HG02938 (cell line): ENCODE measurements around the gene RBBP4.

Experiments used
- ATAC-seq: cut with Tn5 transposase; IDR thresholded peaks from one replicate; pipeline ENCODE4 v1.9.1; 2021; ENCODE audit warnings: mild to moderate bottlenecking, moderate library complexity; ENCODE audit not compliant: unreplicated experiment

RBBP4 gene

DNA sequence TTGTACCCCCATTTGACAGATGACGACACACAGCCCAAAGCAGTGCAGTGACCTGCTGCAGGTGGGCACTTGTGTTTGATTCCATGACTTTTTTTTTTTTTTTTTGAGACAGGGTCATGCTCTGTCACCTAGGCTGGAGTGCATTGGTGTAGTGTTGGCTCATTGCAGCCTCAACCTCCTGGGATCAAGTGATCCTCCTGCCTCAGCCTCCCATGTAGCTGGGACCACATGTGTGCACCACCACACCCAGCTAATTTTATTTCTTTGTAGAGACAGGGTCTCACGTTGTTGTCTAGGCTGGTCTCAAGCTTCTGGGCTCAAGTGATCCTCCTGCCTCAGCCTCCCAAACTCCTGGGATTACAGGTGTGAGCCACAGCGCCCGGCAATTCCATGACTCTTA lies 66.5 kb downstream of the RBBP4 start:
- ATAC-seq = no peak

DNA sequence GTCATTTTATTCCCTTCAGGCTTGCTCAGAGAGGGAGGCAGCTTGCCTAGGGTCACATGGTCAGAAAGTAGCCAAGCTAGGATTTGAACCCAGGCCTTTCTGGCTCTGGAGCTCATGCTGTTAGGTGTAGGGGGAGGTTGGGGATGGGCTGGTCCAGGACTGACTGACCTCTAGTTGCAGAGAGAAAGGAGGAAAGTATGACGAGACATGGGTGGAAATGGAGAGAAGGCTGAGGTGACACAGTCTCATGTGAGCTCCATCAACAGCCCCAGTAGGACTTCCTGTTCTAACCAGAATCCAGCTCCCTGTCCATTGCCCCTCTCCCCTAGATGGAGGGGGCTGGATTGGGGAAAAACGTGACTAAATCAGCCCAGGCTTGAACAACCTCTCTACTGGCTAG lies 67.0 kb downstream of the RBBP4 start:
- no peak for ATAC-seq

DNA sequence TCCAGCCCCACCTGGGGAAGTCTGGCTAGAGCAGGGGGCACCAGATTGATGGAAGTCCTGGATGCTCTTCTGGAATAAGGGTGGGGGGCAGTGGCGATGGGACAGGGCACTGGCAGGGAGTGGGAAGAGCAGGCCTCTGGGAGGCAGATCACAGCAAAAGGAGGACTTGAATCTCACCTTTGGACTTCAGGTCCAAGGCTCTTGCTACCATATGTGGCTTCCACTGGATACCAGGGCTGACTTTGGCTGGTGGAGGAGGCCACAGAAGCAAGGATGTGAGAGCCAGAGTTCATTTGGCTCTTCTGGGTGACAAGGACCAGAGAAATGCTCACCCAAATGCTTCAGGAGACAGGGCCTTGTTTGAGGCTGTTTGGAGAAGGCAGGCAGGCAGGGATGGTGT lies 67.5 kb downstream of the RBBP4 start:
- no peak for ATAC-seq

DNA sequence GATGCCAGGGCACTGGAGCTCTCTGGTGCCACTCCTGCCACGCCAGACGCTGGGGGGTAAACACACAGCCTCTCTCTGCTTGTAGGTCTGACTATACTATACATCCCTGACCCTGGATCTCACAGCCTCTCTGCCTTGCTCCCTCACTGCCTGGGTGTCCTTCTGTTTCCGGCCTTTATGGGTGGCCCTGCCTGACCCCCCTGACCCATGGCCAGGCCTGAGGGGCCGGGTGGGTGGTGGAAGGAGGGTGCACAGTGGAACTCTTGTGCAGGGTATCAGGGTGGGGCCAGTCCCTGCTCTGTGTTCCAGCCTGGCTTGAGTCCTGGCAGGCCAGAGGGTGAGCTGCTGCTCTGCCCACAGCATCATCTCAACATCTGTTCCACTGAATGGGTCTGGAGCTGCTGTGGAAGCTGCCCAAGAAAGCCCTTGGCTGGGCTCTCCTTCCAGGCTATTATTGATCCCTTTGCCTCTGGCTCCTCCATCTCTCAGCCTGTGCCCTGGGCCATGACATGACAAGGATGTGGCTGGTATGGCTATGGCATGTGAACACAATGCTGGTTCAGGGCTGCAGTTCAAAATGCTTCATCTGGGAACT lies 68.8 kb downstream of the RBBP4 start:
- no peak for ATAC-seq

DNA sequence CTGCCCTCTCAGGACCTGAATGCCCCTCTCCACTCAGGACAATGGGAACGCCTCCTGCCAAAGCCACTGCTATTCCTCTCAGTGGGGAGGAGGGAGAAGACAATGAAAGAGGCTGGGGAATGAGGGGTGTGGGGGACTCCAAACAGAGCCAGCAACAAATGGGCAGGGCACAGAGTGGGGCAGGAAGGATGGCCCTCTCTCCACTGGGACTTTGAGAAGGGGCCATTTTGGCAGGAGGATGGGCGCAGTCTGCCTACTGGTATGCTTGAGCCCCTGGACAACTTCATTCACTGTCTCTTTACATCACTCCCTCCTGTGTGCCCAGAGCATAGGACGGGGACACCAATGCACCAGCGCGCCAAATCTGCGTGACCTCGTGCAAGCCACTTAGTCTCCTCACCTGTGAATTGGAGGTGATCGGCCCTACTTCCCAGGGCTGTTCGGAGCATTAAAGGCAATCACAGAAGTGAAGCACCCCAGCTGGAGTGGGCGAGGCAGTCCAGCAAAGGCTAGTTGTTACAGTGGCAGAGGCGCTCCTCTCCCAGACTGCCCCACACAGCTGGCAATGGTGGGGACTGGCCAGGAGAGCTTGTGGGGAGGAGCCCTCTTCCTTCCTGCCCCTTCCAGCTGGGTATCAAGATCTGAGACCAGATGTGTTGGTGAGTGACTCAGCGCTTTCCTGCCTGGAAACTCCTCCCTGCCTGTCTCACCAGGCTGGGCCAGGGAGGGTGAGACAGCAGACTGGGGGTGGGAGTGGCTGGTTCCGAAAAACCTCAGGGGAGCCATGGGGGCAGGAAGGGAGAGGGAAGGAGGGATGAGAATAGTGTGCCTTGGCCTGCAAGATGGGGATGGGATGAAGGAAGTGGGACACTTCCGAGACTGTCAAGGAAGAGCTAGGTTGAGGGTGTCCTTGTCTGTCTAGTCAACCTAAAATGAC lies 73.9 kb downstream of the RBBP4 start:
- no peak for ATAC-seq

DNA sequence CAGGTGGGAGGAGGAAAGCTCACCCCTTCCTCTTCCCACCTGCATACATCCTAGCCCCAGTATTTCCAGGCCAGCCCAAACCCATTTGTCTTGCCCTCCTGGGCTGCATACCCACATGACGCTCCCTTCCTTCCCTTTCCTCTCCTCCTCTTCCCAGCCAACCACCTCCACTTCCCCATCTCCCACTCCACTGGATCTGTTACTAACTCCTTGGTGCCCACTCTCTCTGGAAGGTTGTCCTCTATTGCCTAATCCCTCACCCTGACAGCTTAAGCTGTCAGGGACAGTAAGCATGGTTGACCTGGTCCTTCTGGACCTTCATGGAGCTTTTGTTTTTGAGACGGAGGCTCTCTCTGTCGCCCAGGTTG lies 74.6 kb downstream of the RBBP4 start:
- ATAC-seq = no peak

DNA sequence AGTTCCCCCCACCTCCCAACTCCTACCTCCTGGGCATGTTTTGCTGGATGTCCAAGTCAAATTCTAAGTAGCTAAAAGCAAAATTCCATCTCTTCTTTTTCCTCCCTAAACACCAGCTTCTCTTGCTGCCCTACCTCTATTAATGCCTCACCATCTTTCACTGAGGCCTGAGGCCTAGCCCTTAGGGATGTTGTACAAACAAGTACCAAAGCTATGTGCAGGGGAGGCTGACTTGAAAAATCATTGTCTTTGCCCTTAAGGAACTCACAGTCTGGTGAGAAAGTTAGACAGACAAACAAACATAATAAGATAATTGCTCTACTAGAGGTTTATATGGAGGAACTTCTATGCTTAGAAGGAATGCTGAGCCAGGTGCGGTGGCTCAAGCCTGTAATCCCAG lies 76.9 kb downstream of the RBBP4 start:
- no peak for ATAC-seq

DNA sequence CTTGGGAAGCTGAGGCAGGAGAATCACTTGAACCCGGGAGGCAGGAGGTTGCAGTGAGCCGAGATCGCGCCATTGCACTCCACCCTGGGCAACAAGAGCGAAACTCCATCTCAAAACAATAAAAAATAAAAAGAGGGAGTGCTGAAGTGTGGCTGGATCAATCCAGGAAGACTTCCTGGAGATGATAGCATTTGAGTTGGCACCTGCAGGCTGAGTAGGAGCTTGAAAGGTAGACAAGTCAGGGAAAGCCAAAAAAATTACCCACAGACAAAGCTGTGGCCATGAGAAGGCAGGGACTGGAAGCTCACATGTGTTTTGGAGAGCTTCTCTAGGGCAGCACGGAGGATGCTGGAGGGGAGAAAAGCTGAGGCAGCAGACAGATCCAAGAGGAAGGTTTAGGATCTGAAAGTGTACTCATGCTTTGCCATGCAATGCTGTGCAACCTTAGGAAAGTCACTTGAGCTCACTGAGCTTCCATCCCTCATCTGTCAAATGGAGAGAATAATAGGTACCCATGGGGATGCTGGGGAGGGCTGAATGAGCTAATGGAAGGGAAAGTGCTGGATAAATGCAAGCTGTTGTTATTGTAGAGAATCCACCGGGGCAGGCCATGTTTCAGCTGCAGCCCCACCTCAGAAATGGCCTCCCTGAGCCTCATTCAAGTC lies 77.5 kb downstream of the RBBP4 start:
- ATAC-seq = no peak

DNA sequence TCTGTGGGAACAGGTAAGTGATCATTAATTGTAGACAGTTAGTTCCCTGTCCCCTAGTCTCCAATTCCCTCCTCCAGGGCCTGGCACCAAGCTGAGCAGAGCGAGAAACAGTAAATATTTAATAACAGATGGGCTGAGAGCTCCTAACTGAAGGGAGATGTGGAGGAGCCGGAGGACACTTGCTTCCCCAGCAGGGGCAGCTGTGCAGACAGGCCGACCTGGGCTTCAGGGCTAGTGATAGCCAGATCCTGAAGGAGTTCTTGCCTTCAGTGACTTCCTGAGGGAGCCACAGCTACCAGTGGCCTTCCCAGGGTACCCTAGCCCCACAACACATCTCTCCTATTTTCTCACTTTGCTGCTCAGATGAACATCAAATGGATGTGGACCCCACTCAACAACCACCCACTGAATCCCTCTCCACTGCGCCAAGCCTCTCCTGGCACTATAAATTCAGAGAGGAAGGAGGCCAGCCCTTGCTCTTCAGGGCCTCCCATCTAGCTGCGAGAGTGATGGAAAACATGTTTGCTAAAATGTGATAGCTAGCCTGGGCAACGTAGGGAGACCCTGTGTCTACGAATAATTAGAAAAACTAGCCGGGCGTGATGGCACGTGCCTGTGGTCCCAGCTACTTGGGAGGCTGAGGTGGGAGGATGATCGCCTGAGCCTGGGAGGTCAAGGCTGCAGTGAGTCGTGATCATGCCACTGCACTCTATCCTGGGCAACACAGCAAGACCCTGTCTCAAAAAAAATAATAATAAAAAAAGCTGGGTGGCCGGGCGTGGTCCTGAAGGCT lies 78.4 kb downstream of the RBBP4 start:
- no peak for ATAC-seq

DNA sequence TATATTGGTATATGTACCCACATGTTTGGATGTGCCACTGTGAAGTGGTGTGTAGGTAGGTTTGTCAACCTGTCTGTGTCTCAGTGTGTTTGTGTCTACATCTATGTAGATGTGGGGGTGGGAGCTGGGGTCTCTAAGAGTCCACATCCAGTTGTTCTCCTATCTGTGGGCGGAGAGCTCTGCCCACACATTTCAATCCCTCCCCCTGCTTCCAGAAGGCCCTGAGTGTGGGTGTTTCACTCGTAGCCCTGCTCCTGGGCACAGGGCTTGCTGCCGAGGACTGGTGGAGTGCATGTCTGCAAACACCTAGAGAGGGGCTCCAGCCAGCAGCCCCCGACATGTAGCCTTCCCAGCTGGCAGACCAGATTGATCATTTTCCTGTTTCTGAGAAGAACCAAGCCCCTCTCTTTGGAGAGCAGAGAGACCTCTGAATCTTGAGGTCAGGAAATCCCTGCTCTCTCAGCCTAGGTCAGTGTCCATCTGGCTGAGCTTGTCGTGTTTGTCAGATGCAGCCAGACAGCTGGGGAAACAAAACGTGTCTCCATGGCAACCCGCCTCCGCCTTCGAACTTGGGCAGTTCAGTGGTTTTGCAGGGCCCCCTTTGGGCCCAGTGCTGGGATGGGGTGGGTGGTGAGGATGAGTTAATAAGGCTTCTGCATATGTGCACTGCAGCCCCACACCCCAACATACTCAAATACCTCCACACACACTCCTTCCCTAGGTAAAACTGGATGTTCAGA lies 82.7 kb downstream of the RBBP4 start:
- no peak for ATAC-seq
